Mesodermal cell (in vitro differentiated cells): ENCODE measurements around the gene ZNF438.

Experiments used
- H3K27ac ChIP-seq: 2 replicates; pipeline ENCODE4 v1.7.0; 2013; ENCODE audit warnings: mild to moderate bottlenecking, low read depth, low read length, moderate library complexity; ENCODE audit not compliant: severe bottlenecking
- H3K36me3 ChIP-seq: 2 replicates; pipeline ENCODE4 v1.7.1; 2013; ENCODE audit warnings: mild to moderate bottlenecking, low read length, moderate library complexity; ENCODE audit not compliant: control insufficient read depth, insufficient read depth
- H3K4me1 ChIP-seq: one replicate; pipeline ENCODE4 v1.7.1; 2013; ENCODE audit warnings: mild to moderate bottlenecking, low read length; ENCODE audit not compliant: insufficient read depth, control insufficient read depth, poor library complexity, severe bottlenecking
- H3K4me3 ChIP-seq: 2 replicates; pipeline ENCODE4 v1.7.0; 2013; ENCODE audit warnings: low read length, control low read depth, mild to moderate bottlenecking; ENCODE audit not compliant: insufficient read depth, poor library complexity, severe bottlenecking; ENCODE audit errors: extremely low read depth
- H3K9me3 ChIP-seq: 2 replicates; pipeline ENCODE4 v1.7.1; 2013; ENCODE audit warnings: mild to moderate bottlenecking, low read length, moderate library complexity; ENCODE audit not compliant: control insufficient read depth
- WGBS, 2 experiments: methylation state at CpG; one replicate each; pipeline ENCODE4 v1.1.5; 2013; ENCODE audit warnings: missing lambda C conversion rate in 2 of 2; ENCODE audit not compliant: insufficient coverage in 2 of 2; 5-methylcytosine and 5-hydroxymethylcytosine counted together

The ZNF438 gene

GRCh38 chr10:30826679-30827078, 205.0 kb downstream of the ZNF438 start:
- 60% methylated on average over 2 of the region's 4 CpGs; no CpG with 5 or more reads in 1 of the 2 experiments for WGBS, 2 experiments
- Histone ChIP-seq H3K4me3 (no peak overlapping the region), H3K9me3 (no peaks in the 10 kb centered on the region), H3K36me3 (no peaks in the 10 kb centered on the region), H3K4me1 (peaks cover 5% of the 10 kb centered on the region), H3K27ac (no peak overlapping the region)

- H3K36me3 ChIP-seq = no peaks in the 10 kb centered on the region
Measured at GRCh38 chr10:30825495-30825894, 206.2 kb downstream of the ZNF438 start.

GRCh38 chr10:30825022-30825421, 206.6 kb downstream of the ZNF438 start:
- no CpG with 5 or more reads among the region's 3 CpGs for WGBS, 2 experiments
- no peaks in the 10 kb centered on the region for H3K36me3 ChIP-seq
- H3K9me3 ChIP-seq = no peaks in the 10 kb centered on the region
- no peak overlapping the region for H3K27ac ChIP-seq
- no peak overlapping the region for H3K4me3 ChIP-seq
- peaks cover 17% of the 10 kb centered on the region for H3K4me1 ChIP-seq

More at GRCh38 chr10:30825495-30825894, 206.2 kb downstream of the ZNF438 start:
- Histone ChIP-seq H3K4me3 (no peak overlapping the region), H3K27ac (no peak overlapping the region), H3K9me3 (no peaks in the 10 kb centered on the region), H3K4me1 (peaks cover 16% of the 10 kb centered on the region)

- Histone ChIP-seq H3K27ac (no peak overlapping the region), H3K4me1 (peaks cover 28% of the 10 kb centered on the region), H3K9me3 (no peaks in the 10 kb centered on the region), H3K36me3 (no peaks in the 10 kb centered on the region), H3K4me3 (no peak overlapping the region)
- 90 to 100% methylated on average over 2 of the region's 2 CpGs for WGBS, 2 experiments
Measured at GRCh38 chr10:30823651-30824050, 208.0 kb downstream of the ZNF438 start.

GRCh38 chr10:30822693-30823465, 208.8 kb downstream of the ZNF438 start:
- no peaks in the 10 kb centered on the region for H3K36me3 ChIP-seq
- H3K4me3 ChIP-seq = no peak overlapping the region
- H3K4me1 ChIP-seq = peaks cover 33% of the 10 kb centered on the region
- 90 to 95% methylated on average over 5 to 7 of the region's 10 CpGs for WGBS, 2 experiments
- no peak overlapping the region for H3K27ac ChIP-seq
- no peaks in the 10 kb centered on the region for H3K9me3 ChIP-seq

GRCh38 chr10:30821994-30822692, 209.5 kb downstream of the ZNF438 start:
- peaks cover 37% of the 10 kb centered on the region for H3K4me1 ChIP-seq
- H3K9me3 ChIP-seq = no peaks in the 10 kb centered on the region
- no peak overlapping the region for H3K27ac ChIP-seq
- WGBS, 2 experiments = 84 to 90% methylated on average over 11 to 13 of the region's 17 CpGs
- no peak overlapping the region for H3K4me3 ChIP-seq
- H3K36me3 ChIP-seq = no peaks in the 10 kb centered on the region

- Histone ChIP-seq H3K4me3 (no peak overlapping the region), H3K36me3 (no peaks in the 10 kb centered on the region), H3K9me3 (no peaks in the 10 kb centered on the region), H3K4me1 (peaks cover 37% of the 10 kb centered on the region), H3K27ac (peak overlapping the region; percentile 74)
- 88 to 92% methylated on average over 8 to 9 of the region's 10 CpGs for WGBS, 2 experiments
Measured at GRCh38 chr10:30821261-30821993, 210.2 kb downstream of the ZNF438 start.

- H3K4me3 ChIP-seq = no peak overlapping the region
- no peaks in the 10 kb centered on the region for H3K9me3 ChIP-seq
Measured at GRCh38 chr10:30820261-30820991, 211.2 kb downstream of the ZNF438 start.

GRCh38 chr10:30819341-30820181, 212.1 kb downstream of the ZNF438 start:
- Histone ChIP-seq H3K9me3 (no peaks in the 10 kb centered on the region), H3K4me3 (no peak overlapping the region), H3K4me1 (peaks cover 37% of the 10 kb centered on the region), H3K27ac (no peak overlapping the region), H3K36me3 (no peaks in the 10 kb centered on the region)
- 95 to 96% methylated on average over 7 to 10 of the region's 15 CpGs for WGBS, 2 experiments

More at GRCh38 chr10:30820261-30820991, 211.2 kb downstream of the ZNF438 start:
- H3K27ac ChIP-seq = peak overlapping the region; percentile 74
- H3K36me3 ChIP-seq = no peaks in the 10 kb centered on the region
- H3K4me1 ChIP-seq = peaks cover 37% of the 10 kb centered on the region
- WGBS, 2 experiments = 76 to 83% methylated on average over 6 to 7 of the region's 10 CpGs
